GM12892 (cell line): ENCODE data around the gene CERS4.

Experiments
- POLR2A ChIP-seq: IDR thresholded peaks from 2 replicates; pipeline ENCODE4 v1.6.1; 2011; ENCODE audit warnings: low read depth, low read length, control low read depth
- POLR2AphosphoS5 ChIP-seq: IDR thresholded peaks from 2 replicates; pipeline ENCODE4 v1.6.1; 2011; ENCODE audit warnings: low read depth, low read length, control low read depth

GRCh38 chr19:8240274-8241229 is 31.4 kb downstream of the CERS4 start:
- TF ChIP-seq POLR2A (no peak), POLR2AphosphoS5 (no peak)
